GM18498 (cell line): ENCODE data around the gene CHD1.

Experiments used
- ATAC-seq: cut with Tn5 transposase; IDR thresholded peaks from one replicate; pipeline ENCODE4 v1.9.1; 2021; ENCODE audit warnings: mild to moderate bottlenecking, moderate library complexity; ENCODE audit not compliant: unreplicated experiment

The CHD1 gene

DNA sequence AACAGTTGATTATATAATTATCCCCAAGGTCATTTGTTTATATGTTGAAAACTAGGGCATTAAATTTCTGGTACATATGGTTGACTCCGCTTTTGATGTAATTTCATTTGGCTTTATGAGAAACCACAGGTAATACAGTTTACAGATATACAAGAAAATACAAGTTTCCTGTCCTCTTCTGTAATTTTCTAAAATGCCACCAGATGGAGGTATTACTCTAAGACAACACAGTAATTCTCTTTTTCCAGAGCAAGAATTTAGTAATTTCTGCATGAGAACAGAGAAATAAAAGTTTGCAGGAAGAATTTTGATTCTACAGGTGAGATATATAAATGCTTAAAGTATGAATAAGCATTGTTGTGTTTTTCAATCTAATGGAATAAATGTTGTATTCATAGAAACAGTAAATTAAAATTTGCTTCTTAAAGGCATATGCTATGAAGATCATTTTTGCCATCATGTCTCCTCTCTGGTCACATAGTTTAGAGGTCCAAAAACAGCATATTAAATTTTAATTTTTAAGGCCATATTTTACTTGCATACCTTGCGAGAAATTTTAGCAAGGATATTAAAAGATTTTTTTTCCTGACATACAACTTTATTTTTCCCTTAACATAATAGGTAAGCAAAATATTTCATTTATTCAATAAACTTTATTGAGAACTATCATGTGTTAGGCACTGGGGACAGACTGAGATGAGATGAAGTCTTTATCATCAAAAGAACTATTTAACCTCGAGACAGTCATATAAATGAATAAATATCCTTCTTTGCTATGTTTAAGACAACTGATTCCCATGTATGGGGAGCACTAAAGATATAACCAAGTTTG, 22.7 kb downstream of the CHD1 start:
- peak; percentile 64 for ATAC-seq

DNA sequence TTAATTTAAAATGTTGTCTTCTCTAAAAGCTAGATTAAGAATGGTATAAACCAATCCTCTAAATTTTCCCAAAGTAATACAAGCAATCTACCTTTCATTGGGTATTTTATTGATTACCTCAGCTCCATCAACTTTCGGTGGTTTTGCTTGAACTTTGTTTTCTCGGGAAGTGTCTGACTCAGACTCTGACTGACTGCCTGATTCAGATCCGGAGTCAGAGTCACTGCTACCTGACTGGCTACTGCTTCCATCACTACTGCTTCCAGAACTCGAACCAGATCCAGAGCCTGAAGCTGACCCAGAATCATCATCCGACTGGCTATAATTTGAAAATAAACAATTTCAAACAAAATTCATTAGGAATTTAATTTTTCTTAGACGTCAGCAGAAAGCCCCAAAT, 24.0 kb downstream of the CHD1 start:
- no peak for ATAC-seq

DNA sequence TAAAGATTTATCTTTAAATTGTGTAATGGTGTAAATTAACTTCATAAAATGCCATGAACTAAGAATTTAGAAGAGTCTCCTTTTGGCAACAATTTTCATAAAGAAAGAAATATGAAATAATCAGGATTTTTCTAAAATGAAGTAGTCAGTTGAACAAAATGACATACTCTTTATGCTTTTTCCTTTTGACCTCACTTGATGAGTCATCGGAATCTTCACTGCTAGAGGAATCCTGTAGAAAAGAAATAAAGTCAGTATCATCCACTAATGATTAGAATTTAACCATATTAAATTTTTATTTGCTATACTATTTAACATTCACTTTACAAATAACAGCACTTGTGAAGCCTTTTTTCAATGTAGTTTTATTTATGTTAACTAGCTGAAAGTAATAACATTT, 26.1 kb downstream of the CHD1 start:
- no peak for ATAC-seq

DNA sequence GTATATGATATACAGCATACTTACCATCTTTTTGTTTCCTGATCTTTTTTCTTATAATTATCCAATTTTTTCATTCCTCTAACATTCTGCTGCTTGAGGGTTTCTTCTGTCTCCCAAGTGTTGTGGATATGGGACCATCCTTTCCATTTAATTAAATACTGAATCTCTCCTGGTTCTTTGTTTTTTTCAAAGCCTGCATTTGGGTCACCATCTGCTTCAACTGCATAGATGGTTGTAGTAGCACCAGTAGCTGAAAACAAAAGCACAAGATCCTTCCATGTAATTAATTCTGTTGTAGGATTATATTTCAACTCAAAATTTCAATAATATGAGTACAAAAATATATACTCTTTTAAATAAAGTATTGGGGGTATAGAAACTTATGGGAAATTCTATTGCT, 29.4 kb downstream of the CHD1 start:
- ATAC-seq, result no peak

DNA sequence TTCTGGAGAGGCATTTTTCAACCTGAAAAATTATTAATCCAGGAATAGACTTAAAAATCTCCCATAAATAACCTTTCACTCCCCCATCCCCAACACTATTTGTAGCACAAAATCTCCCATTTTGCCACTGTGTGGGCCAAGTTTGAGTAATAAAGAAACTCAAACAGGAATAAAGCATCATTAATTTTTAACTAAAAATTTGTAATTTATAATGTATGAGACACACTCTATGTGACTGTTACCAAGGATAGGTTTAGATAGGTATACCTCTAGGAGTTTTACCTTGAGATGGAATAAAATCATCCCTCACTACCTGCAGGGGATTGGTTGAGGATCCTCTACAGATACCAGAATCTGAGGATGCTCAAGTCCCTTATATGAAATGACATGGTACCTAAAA, 30.1 kb downstream of the CHD1 start:
- no peak for ATAC-seq

DNA sequence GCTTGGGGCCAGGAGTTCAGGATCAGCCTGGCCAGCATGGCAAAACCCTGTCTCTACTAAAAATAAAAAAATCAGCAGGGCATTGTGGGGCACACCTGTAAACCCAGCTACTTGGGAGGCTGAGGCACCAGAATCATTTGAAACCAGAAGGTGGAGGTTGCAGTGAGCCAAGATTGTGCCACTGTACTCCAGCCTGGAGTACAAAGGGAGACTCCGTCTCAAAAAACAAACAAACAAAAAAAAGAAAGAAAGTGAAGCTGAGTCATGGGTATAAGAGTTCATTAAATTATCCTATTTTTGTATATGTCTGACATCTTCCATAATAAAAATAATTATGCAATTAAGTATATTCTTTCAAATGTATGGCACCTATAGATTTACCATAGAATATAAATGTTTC, 37.2 kb downstream of the CHD1 start:
- ATAC-seq, result no peak

DNA sequence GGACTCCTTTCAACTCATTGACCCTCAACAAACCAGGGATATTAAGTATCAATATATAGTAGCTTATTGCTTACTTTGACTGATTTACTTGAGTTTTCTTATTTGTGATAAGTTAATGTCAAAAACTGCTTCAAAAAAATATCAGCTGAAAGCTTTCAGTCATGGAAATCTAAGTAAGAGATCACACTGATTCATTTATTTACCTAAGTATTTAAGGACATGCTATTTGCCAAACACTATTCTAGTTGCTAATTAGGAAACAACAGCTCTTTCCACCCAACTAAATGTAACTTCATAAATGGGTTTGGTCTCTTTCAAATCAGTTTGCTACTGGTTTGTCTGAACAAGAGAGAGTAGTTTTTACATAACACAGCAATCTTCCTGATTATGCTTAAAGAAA, 48.2 kb downstream of the CHD1 start:
- no peak for ATAC-seq

DNA sequence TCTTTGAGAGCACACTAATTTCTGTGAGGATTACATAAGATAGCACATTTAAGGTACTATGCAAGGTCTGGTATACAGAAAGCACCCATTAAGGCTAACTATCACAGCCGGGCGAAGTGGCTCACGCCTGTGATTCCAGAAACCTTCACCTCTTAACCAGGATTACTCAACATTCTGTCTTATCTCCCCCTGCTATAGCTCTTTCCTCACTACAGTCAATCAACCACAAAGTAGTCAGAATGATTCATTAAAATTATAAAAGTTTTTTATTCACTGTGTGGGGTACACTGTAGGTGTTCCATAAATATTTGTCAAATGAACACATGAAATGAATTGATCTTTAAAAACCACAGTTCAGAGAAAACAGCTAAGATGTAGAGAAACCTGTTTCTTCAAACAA, 48.7 kb downstream of the CHD1 start:
- ATAC-seq, result no peak

DNA sequence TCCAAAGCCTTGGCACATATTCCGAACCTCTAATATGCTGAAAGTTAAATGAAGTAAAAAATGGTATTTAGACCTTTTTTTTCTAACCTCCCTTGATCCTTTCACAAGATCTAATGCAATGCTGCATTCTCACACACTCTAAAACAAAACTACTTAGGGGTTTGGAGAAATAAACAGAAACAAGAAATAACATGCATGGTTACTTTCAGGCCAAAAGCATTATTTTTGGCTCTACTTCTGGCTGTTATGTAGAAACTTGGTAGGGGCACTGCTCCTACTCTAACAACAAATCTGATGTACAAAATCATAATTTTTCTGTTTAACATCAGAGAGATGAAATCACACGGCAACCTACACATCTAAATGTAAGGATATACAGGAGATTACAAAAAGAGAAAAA, 51.2 kb downstream of the CHD1 start:
- peak; percentile 68 for ATAC-seq

DNA sequence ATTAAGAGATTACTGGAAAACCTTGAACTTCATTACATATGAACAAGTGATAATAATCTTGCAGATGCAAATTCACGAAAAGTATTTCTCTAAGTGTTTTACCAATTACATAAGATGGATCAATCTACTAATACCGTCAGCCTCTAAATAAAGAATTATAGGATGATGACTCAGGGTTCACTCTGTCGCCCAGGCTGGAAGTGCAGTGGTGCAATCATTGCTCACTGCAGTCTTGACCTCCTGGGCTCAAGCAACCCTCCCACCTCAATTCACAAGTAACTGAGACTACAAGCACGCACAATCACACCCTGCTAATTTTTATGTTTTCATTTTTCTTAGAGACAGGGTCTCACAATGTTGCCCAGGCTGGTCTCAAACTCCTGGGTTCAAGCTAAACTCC, 56.1 kb downstream of the CHD1 start:
- no peak for ATAC-seq

DNA sequence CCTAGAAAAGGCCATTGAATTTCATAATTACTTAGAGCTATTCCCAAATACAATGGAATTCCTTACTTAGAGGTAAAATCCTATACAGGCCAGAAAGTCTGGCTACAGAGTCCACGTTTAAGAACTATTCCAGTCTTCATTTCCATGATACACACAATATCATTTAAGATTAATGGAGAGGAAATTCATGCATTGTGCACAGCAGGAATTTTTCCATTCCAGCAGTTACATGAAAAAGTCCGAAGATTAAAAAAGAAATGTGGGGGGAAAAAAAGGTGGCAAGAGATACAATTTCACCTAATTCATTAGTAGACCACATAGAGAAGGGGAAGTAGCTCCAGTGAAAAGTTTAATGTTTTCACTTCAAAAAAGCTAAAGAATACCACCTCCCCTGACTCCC, 63.1 kb downstream of the CHD1 start:
- ATAC-seq, result no peak

DNA sequence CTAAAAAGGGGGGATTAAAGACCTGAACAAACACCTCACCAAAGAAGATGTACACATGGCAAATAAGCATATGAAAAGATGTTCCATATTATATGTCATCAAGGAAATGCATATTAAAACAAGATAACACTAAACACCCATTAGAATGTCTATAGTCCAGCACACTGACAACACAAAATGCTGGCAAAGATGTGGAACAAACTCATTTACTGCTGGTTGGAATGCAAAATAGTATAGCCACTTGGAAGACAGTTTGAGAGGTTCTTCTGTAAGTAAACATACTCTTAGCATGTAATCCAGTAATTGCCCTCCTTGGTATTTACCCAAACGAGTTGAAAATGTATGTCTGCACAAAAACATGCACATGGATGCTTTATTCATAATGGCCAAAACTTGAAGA, 81.8 kb downstream of the CHD1 start:
- ATAC-seq, result no peak

DNA sequence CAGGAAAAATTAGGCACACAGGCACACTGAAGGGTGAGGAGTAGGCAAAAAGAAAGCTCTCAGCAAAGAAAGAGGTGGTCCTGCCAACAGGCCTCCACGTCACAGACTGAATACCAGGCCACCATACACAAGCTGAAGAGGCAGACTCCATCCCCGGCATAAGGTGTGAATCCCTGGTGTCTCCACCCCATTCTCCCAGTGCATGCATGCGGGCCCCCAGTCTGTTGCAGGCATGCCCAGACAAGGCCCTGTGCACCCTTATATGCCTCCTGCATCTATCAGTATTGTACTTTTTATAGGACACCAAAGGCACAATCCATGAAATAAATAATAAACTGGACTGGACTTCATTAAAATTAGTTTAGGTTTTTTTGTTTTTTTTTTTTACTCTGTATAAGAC, 82.3 kb downstream of the CHD1 start:
- no peak for ATAC-seq

DNA sequence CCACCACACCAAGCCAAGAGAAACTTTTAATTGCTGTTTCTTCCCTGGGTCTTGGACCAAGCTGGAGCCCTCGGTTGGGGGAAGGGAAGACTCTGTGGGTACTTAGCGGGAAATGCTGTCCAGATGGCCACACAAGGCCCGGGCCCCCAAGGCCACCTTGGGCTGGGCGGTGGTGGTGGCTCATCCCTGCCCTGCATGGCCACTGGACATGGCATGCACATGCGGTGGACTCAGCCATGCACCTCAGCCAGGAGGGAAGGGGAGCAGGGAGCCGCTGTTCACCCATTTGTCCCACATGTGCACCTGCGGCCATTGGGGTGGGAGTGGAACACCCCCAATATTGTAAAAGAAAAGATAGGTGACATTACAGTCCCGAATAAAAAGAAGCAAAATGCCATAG, 82.9 kb downstream of the CHD1 start:
- ATAC-seq, result no peak

DNA sequence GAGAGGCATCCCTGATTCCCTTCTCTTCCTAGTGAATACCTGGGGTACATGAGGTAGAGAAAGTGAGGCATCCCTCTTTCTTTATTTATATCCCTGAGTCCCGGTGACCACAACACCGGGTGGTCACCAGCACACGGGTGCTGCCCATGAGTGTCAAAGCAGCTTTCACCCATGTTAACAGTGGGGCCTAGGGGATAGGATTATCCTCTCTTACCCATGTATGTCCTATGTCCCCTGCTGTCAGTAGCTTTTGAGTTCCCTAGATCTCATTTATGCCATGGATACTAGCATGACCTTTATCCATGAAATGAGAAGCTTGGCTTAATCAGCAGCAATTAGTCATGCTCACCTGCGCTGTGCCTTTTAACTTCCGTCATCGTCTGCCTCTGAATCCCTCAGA, 83.9 kb downstream of the CHD1 start:
- ATAC-seq, result no peak

DNA sequence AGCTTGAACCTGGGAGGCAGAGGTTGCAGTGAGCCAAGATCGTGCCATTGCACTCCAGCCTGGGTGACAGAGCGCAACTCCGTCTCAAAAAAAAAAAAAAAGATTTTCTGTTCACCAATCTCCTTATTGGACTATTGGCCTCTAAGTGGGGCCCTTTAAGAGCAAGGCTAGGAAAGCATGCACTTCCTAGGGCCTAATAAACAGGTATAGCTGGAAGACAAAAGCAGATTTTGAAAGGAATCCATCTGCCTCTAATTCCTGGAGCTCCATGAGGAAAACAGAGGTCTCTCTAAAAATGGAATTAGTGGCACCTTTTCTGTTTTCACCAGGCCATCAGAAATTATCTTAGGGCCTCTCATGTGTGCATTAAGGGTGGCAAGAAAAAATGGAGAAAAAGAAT, 85.3 kb downstream of the CHD1 start:
- no peak for ATAC-seq

DNA sequence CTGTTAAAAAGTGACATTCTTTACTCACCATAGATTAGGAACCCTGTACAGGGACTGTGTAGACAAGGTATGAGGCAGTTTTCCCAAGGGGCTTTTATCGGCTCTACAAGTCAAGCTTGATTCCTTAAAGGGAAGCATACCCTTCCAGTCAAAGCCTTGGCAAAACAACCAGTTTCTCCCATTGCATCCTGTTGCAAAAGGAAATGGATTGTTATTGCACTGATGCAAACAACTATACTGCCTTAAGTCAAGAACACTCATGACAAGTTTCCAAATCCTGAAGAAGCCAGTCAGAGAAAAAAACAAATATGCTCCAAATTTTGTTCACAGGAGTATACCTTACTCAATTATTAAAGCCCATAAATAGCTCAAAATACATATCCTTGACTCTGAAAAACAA, 87.9 kb downstream of the CHD1 start:
- ATAC-seq, result no peak

DNA sequence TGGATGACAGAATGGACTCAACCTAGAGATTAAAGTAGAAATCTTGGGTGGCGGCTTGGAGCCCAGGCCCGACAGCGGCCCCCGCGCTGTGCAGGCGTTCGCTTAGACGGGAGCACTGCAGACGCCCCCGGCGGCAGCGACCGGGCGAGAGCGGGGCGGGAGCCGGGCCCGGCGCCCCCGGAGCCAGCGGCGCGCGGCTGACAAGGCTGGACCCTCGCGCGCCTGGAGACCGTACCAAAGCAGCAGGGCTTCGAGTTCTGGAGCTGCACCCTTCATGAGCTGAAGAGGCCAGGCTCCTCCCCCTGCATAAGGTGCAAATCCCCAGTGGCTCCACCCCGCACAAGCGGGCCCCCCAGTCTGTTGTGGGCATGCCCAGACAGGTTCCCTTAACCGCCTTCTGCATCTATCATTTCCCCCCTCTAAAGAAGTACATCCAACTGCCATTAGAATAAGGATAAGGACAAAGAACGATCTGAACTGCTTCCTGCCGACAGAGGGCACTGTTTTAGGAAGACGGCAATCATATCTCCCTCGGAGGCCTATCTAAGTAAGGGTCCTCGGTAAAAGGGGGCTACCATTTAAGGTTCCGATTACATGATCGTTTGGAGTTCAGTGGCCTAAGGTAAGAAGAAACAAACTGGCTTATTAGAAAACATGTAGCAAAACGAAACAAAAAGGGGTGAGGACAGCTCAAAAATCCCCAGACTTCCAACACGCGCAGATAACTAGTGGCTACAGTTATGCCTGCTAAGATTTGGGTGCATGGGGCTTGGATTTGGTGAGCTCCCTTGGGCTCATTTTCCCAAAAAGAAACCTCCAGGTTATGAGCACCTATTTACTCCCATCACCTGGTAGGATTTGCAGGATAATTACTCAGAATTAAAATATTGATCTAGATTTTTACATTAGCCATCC, 89.1 kb downstream of the CHD1 start:
- ATAC-seq, result peak; percentile 60

DNA sequence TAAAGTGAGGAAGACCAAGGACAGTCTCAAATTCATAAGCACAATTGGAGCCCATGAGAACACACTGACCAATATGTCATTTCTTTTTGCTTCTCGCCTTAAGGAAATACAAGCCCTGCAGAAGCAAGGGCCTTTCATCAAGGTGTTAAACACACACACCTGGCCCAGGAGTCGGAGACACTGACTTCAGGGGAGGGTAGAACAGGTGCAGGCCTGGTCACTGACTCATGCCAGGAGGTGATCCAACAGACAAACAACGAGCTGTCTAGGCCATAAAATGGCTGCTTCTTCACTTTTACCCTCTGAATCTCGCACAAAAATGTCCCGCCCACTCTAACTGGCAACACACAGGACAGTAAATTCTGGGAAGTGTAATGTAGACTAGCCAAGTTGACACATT, 92.6 kb downstream of the CHD1 start:
- ATAC-seq, result no peak

DNA sequence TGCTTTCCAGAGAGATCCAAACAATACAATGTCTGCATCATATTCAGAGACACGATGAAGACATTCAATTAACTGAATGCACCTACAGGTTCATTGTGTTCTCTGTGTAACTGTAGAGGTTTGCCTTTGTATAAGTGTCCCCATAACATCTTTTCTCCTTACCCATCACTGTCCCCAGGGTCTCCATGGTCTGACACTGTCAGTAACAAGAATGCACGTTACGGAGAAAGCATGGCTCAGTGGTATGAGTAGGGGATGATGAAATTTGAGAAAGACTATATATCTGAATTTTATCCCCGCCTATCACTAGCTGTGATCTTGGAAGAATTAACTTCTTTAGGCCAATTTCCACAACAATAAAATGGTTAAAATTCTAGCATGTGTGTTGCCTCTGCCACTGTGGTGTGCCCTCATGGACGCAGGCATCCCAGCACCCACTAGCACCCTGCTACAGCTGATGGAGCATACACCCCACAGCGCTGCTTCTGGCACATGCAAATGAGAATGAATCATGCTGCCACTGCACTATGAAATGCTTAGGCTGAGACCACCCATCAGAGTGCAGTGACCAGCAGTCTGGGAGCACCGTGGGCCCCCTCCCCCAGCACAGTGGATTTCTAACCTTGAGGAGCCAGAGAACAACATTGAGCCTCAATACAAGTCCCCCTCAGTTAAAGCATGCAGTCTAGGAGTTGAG, 101.1 kb downstream of the CHD1 start:
- no peak for ATAC-seq

DNA sequence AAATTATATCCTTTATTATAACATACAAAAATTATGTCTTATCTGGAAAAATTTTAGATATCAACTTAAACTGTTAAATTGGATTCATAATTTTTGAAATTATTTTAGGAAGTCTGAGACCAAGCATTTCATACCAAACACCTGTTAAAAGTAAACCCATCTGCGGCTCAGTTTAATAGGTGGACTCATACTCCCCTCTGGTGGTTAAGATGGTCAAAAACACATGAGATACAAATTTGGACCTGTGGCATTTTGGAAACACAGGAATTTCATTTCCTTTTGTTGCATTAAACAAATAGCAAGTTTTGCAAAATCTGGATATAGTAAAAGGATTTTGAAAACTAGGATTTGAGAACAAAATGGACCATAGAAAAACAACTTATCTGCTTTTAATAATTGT, 101.6 kb downstream of the CHD1 start:
- ATAC-seq, result peak; percentile 69
